HepG2 (cell line): ENCODE measurements around the gene CA11. TPM values are rescaled to one million over a fixed set of nuclear protein-coding genes. Genes with fewer than 3 reads are reported as not detected.

Experiments used
- CENPT ChIP-seq: sonication (generic); formaldehyde crosslinking; IDR thresholded peaks from 2 replicates; pipeline ENCODE4 v1.8.0; 2022; ENCODE audit warnings: low read depth, mild to moderate bottlenecking, moderate library complexity, missing genetic modification reagents
- DMAP1 ChIP-seq: IDR thresholded peaks from 2 replicates; pipeline ENCODE4 v1.6.1; 2016
- EP300 ChIP-seq, 3 experiments: sonication (generic) in 1 of 3; formaldehyde crosslinking in 1 of 3; IDR thresholded peaks; 2 replicates each; pipeline versions ENCODE4 v1.5.1 to v1.6.1; 2011 to 2020; ENCODE audit warnings: low read depth in 2 of 3, low read length in 2 of 3, borderline replicate concordance in 1 of 3, improper control_type of control experiment in 1 of 3, mild to moderate bottlenecking in 1 of 3, missing genetic modification reagents in 1 of 3, moderate library complexity in 1 of 3
- ETV5 ChIP-seq: IDR thresholded peaks from 2 replicates; pipeline ENCODE4 v1.6.1; 2018; ENCODE audit warnings: missing biosample characterization, missing genetic modification reagents, inconsistent platforms, borderline replicate concordance
- FOXJ3 ChIP-seq: sonication (generic); formaldehyde crosslinking; IDR thresholded peaks from 2 replicates; pipeline ENCODE4 v1.4.0; 2020; ENCODE audit warnings: missing genetic modification reagents, mild to moderate bottlenecking, borderline replicate concordance
- HHEX ChIP-seq: IDR thresholded peaks from 2 replicates; pipeline ENCODE4 v1.6.1; 2016; ENCODE audit warnings: control low read depth
- HOXA9 ChIP-seq: sonication (generic); formaldehyde crosslinking; IDR thresholded peaks from 2 replicates; pipeline ENCODE4 v1.8.1; 2022; ENCODE audit warnings: missing genetic modification reagents, mild to moderate bottlenecking, moderate library complexity, borderline replicate concordance
- NR2F1 ChIP-seq, 2 experiments: fragments of 450-650 bp in 1 of 2; formaldehyde crosslinking in 1 of 2; IDR thresholded peaks; 2 replicates each; pipeline versions ENCODE4 v1.5.0 to v1.6.1; 2016 to 2020; ENCODE audit warnings: mild to moderate bottlenecking in 1 of 2, missing compliant biosample characterization in 1 of 2, missing genetic modification reagents in 1 of 2, moderate library complexity in 1 of 2
- NR3C1 ChIP-seq: sonication (generic); formaldehyde crosslinking; IDR thresholded peaks from 2 replicates; pipeline ENCODE4 v1.4.0; 2020; ENCODE audit warnings: missing genetic modification reagents
- POLR2A ChIP-seq, 2 experiments: IDR thresholded peaks; 2 replicates each; pipeline ENCODE4 v1.6.1; 2011; ENCODE audit warnings: low read depth in 2 of 2, low read length in 2 of 2, mild to moderate bottlenecking in 1 of 2, moderate library complexity in 1 of 2; ENCODE audit not compliant: insufficient read depth in 1 of 2
- RARA ChIP-seq: IDR thresholded peaks from 2 replicates; pipeline ENCODE4 v1.6.1; 2016; ENCODE audit warnings: missing genetic modification reagents, missing compliant biosample characterization
- ZNF224 ChIP-seq: sonication (generic); formaldehyde crosslinking; IDR thresholded peaks from 2 replicates; pipeline ENCODE4 v1.5.0; 2020; ENCODE audit warnings: mild to moderate bottlenecking, missing genetic modification reagents
- ZNF225 ChIP-seq: sonication (generic); formaldehyde crosslinking; IDR thresholded peaks from 2 replicates; pipeline ENCODE4 v1.4.0; 2020; ENCODE audit warnings: mild to moderate bottlenecking, missing genetic modification reagents
- ZNF317 ChIP-seq: sonication (generic); formaldehyde crosslinking; IDR thresholded peaks from 2 replicates; pipeline ENCODE4 v1.5.0; 2020; ENCODE audit warnings: mild to moderate bottlenecking, missing genetic modification reagents
- ZNF33A ChIP-seq: sonication (generic); formaldehyde crosslinking; IDR thresholded peaks from 2 replicates; pipeline ENCODE4 v1.5.1; 2020; ENCODE audit warnings: missing genetic modification reagents, mild to moderate bottlenecking, moderate library complexity, borderline replicate concordance
- ZNF510 ChIP-seq: sonication (generic); formaldehyde crosslinking; IDR thresholded peaks from 2 replicates; pipeline ENCODE4 v1.4.0; 2020; ENCODE audit warnings: low read depth, mild to moderate bottlenecking, missing genetic modification reagents
- ZNF547 ChIP-seq: sonication (generic); formaldehyde crosslinking; IDR thresholded peaks from 2 replicates; pipeline ENCODE4 v1.5.1; 2020; ENCODE audit warnings: mild to moderate bottlenecking, missing genetic modification reagents
- ZNF558 ChIP-seq: sonication (generic); formaldehyde crosslinking; IDR thresholded peaks from 2 replicates; pipeline ENCODE4 v1.9.0; 2022; ENCODE audit warnings: mild to moderate bottlenecking, missing genetic modification reagents, borderline replicate concordance
- ZNF776 ChIP-seq: sonication (generic); formaldehyde crosslinking; IDR thresholded peaks from 2 replicates; pipeline ENCODE4 v1.4.0; 2020; ENCODE audit warnings: mild to moderate bottlenecking, missing genetic modification reagents
- ZNF883 ChIP-seq: sonication (generic); formaldehyde crosslinking; IDR thresholded peaks from 2 replicates; pipeline ENCODE4 v1.5.1; 2020; ENCODE audit warnings: mild to moderate bottlenecking, missing genetic modification reagents; ENCODE audit errors: not compliant biosample characterization
- ZSCAN12 ChIP-seq: sonication (generic); formaldehyde crosslinking; IDR thresholded peaks from 2 replicates; pipeline ENCODE4 v1.9.0; 2021; ENCODE audit warnings: mild to moderate bottlenecking, missing genetic modification reagents
- ZSCAN29 ChIP-seq: sonication (generic); formaldehyde crosslinking; conservative IDR thresholded peaks from 2 replicates; pipeline ENCODE4 v1.4.0; 2020; ENCODE audit warnings: mild to moderate bottlenecking, missing genetic modification reagents
- polyA plus RNA-seq, 8 experiments: library from polyadenylated mRNA; depleted of rRNA in 3 of 8; stranded (reverse) in 7 of 8; unstranded in 1 of 8; fragments of >200 nt; fragmentation: Illumina TruSeq in 4 of 8; extraction: Trizol in 4 of 8; gene quantifications; 2 replicates each; pipeline versions ENCODE4 v1.2.1 to v1.2.3, GENCODE V29; 2011 to 2016; ENCODE audit warnings: low read depth in 4 of 8, missing spikeins in 1 of 8, mixed read lengths in 1 of 8; ENCODE audit not compliant: insufficient read depth in 1 of 8
- total RNA-seq, 5 experiments: library from RNA; depleted of rRNA; stranded (reverse); fragments of >200 nt; fragmentation: Illumina TruSeq; extraction: Trizol; gene quantifications; 2 replicates each; pipeline ENCODE4 v1.2.3, GENCODE V29; 2016; ENCODE audit warnings: low read depth in 1 of 5
- TF ChIP-seq, protein P1 (sequence below): sonication (generic); formaldehyde crosslinking; IDR thresholded peaks from 2 replicates; pipeline ENCODE4 v1.4.0; 2020; ENCODE audit warnings: missing genetic modification reagents, borderline replicate concordance
- TF ChIP-seq, protein P2 (sequence below): sonication (generic); formaldehyde crosslinking; IDR thresholded peaks from 2 replicates; pipeline ENCODE4 v1.5.1; 2020; ENCODE audit warnings: mild to moderate bottlenecking, missing genetic modification reagents, moderate library complexity
- TF ChIP-seq, protein P3 (sequence below): sonication (generic); formaldehyde crosslinking; conservative IDR thresholded peaks from 2 replicates; pipeline ENCODE4 v1.4.0; 2020; ENCODE audit warnings: missing genetic modification reagents

The CA11 gene
- total and polyA plus RNA-seq, 2 of the 13 experiments (the other 11 are each of a cell fraction or from before 2014, with no cell fraction given), result 0.41 to 0.58 TPM

DNA sequence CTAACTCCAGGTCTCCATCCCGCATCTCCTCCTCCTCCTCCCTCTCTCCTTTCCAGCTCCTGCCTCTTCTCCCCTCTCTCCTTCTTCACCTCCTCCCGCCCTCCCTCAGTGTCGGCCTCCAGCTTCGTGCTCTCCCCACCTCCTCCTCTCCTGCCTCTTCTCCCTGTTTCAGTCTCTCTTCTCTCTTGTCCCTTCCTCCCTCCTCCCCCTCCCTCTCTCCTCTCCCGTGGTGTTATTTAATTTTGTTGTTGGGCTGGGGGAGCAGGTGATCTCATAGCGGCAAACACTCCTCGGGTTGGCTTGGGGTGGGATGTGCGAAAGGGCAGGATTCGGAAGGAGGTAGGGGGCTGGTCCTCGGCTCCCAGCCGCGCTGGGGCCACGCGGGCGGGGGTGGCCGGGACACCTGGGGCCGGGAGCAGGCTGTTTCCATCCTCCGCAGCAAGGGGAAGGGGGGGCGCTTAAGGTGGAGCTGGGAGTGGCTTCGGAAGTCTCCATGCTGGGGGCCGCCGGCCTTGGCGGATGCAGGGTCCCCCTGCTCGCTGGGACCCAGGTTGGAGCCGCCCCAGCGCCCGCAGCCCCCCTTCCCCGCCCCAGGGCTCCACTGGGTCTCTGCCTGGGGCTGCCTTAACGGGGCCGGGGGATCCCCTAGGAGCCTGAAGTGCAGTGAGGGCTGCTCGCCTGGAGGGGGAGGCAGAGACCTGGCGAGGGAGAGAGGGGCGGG is at the start of gene CA11 (continued):
- no peak for TF ChIP-seq NR2F1 (CRISPR knock-in tag; IDR thresholded peaks at IDR 0.05)
- no peak for TF ChIP-seq POLR2A (IDR thresholded peaks at IDR 0.05; ENCODE audit: insufficient read depth in 1 of 2, low read depth in 2 of 2, low read length in 2 of 2)
- no peak for TF ChIP-seq HHEX (CRISPR knock-in tag)
- TF ChIP-seq ZNF547, result 0 out of 2 replicates have a peak, but pooled peaks have one; percentile 29
- TF ChIP-seq FOXJ3, result no peak
- TF ChIP-seq ZNF776 (CRISPR knock-in tag), result no peak
- TF ChIP-seq ZSCAN12 (CRISPR knock-in tag), result no peak
- no peak for TF ChIP-seq DMAP1
- TF ChIP-seq ZNF33A (CRISPR knock-in tag), result no peak
- TF ChIP-seq ZNF883 (CRISPR knock-in tag), result no peak
- TF ChIP-seq HOXA9 (CRISPR knock-in tag), result no peak
- TF ChIP-seq, protein P1, sequence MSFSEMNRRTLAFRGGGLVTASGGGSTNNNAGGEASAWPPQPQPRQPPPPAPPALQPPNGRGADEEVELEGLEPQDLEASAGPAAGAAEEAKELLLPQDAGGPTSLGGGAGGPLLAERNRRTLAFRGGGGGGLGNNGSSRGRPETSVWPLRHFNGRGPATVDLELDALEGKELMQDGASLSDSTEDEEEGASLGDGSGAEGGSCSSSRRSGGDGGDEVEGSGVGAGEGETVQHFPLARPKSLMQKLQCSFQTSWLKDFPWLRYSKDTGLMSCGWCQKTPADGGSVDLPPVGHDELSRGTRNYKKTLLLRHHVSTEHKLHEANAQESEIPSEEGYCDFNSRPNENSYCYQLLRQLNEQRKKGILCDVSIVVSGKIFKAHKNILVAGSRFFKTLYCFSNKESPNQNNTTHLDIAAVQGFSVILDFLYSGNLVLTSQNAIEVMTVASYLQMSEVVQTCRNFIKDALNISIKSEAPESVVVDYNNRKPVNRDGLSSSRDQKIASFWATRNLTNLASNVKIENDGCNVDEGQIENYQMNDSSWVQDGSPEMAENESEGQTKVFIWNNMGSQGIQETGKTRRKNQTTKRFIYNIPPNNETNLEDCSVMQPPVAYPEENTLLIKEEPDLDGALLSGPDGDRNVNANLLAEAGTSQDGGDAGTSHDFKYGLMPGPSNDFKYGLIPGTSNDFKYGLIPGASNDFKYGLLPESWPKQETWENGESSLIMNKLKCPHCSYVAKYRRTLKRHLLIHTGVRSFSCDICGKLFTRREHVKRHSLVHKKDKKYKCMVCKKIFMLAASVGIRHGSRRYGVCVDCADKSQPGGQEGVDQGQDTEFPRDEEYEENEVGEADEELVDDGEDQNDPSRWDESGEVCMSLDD (CRISPR knock-in tag), result no peak
- TF ChIP-seq NR3C1 (CRISPR knock-in tag), result no peak
- no peak for TF ChIP-seq ZNF558 (CRISPR knock-in tag)
- TF ChIP-seq RARA, result no peak
- 0 out of 2 replicates have a peak, but pooled peaks have one; percentile 21 for TF ChIP-seq ZNF317 (CRISPR knock-in tag)
- TF ChIP-seq ZNF225, result no peak
- TF ChIP-seq ZNF510 (CRISPR knock-in tag), result no peak
- TF ChIP-seq, protein P2, sequence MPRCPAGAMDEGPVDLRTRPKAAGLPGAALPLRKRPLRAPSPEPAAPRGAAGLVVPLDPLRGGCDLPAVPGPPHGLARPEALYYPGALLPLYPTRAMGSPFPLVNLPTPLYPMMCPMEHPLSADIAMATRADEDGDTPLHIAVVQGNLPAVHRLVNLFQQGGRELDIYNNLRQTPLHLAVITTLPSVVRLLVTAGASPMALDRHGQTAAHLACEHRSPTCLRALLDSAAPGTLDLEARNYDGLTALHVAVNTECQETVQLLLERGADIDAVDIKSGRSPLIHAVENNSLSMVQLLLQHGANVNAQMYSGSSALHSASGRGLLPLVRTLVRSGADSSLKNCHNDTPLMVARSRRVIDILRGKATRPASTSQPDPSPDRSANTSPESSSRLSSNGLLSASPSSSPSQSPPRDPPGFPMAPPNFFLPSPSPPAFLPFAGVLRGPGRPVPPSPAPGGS (CRISPR knock-in tag), result peak; percentile 51; the same call in 1 of the 2 replicates
- TF ChIP-seq, protein P3, sequence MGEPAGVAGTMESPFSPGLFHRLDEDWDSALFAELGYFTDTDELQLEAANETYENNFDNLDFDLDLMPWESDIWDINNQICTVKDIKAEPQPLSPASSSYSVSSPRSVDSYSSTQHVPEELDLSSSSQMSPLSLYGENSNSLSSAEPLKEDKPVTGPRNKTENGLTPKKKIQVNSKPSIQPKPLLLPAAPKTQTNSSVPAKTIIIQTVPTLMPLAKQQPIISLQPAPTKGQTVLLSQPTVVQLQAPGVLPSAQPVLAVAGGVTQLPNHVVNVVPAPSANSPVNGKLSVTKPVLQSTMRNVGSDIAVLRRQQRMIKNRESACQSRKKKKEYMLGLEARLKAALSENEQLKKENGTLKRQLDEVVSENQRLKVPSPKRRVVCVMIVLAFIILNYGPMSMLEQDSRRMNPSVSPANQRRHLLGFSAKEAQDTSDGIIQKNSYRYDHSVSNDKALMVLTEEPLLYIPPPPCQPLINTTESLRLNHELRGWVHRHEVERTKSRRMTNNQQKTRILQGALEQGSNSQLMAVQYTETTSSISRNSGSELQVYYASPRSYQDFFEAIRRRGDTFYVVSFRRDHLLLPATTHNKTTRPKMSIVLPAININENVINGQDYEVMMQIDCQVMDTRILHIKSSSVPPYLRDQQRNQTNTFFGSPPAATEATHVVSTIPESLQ (CRISPR knock-in tag), result no peak
- no peak for TF ChIP-seq ZSCAN29
- no peak for TF ChIP-seq ETV5 (CRISPR knock-in tag)
- no peak for TF ChIP-seq ZNF224 (CRISPR knock-in tag)
- TF ChIP-seq EP300 (IDR thresholded peaks at IDR 0.05; ENCODE audit: low read depth in 2 of 2, low read length in 2 of 2), result no peak
- TF ChIP-seq EP300 (CRISPR knock-in tag; IDR thresholded peaks at IDR 0.05; ENCODE audit: borderline replicate concordance), result no peak
- no peak for TF ChIP-seq CENPT (CRISPR knock-in tag)
